Measurements from ENCODE around the gene CALCOCO1.

Gene CALCOCO1

DNA sequence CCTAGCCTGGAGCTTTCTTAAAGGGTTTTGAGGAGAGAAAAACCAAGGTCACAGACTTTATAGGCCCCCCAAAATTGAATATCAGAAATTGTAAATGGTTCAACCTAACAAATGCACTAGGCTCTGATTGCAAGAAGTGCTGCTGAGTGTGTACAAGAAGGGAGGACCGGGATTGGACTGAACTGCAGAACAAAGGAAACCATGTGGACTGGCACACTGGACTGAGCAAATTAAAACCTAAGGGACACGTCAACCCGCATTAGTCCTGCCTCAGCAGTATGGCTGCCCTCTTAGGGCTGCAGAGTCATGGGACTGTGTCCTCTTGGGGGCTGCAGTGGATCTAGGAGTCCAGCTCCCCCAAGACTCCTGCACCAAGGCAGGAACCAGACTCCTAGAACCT lies 25.4 kb upstream of the CALCOCO1 start:
- in situ Hi-C loops (cut with MboI; ENCODE audit: low sequenced_read_pairs), result no loop called here

DNA sequence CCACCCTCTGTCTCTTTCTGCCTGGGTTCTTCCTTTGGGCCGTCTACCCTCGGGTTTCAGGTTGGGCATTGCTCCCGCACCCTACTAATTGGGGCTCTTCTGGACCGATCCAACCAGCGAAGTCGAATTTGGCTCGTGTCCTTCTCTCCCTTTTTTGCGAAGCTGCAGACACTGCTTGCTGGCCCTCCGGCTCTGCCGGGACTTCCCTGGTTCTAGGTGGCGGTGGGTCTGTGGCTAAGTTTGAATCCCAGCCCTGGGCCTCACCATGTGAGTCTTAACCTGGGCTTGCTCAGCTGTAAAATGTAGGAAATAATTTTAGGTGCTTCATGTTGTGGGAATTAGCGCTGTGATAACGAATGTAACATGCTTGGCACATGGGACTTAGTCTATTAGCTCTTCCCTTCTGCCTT lies 24.9 kb upstream of the CALCOCO1 start:
- in situ Hi-C loops (cut with MboI; ENCODE audit: low sequenced_read_pairs), result no loop called here

DNA sequence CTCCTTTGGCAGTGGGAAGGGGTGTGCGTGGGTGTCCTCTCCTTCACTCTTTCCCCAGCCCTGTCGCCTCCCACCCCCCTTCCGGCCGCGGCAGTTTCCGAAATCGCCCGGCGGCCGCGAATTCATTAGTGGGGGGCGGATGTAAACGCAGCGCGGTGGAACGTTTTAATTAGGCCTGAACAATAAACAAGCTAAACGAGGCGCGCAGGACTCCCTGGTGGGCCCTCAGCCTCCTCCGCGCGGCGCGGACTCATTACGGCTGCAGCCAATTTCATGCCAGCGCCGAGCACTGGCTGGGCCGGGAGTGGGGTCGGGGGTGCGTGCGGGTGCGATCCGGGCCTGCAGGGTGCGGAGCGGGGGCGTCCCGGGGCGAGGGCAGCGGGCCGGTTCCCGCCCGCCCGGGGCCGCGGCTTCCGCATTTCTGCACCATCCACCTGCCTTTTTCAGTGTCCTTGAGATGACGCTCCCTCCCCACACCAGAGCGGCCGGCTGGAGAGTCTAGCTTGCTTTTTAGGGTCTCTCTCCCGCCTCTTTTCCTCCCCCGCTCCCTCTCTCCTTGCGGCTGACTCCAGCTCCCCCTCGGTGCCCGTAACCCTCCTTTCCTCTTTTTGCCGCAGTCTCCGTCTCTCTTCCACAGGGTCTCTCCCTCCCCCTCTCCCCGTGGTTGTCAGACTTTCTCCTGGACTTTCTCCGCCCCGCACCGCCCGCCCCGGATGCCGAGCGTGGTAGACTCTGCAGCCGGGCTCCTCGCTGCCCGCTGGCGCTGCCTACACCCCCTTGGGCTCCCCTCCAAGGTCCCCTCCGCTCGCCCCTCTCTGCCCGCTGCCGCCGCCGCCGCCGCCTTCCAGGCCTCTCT lies 24.3 kb upstream of the CALCOCO1 start, which contains the start of gene CISTR:
Gene CISTR, minus strand, starts transcription at position 644 of the 856 bp plus-strand sequence.
- in situ Hi-C loops (cut with MboI; ENCODE audit: low sequenced_read_pairs), result no loop called here

DNA sequence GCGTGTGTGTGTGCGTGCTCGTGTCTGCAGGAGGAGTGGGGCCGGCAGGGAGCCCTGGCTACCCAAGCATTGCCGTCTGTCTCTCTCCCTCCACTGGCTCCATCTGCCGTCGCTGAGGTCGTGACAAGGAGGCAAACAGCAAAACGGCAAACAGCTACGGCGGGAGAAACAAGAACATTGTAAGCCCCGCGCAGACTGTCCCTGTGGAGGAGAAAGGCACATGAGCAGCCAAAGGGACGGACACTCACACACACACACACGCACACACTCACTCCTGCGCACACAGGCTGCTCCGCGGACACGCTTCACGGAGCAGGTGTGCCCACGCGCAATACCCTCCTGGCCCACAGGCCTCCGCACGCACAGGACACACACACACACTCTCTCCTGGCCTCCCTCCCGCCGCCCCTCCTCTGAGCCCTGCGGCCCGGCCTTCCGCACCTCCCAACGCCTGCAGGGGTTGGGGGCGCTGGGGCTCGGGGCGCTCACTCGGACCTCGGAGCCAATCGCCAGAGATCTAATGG lies 23.6 kb upstream of the CALCOCO1 start:
- in situ Hi-C loops (cut with MboI; ENCODE audit: low sequenced_read_pairs), result no loop called here

DNA sequence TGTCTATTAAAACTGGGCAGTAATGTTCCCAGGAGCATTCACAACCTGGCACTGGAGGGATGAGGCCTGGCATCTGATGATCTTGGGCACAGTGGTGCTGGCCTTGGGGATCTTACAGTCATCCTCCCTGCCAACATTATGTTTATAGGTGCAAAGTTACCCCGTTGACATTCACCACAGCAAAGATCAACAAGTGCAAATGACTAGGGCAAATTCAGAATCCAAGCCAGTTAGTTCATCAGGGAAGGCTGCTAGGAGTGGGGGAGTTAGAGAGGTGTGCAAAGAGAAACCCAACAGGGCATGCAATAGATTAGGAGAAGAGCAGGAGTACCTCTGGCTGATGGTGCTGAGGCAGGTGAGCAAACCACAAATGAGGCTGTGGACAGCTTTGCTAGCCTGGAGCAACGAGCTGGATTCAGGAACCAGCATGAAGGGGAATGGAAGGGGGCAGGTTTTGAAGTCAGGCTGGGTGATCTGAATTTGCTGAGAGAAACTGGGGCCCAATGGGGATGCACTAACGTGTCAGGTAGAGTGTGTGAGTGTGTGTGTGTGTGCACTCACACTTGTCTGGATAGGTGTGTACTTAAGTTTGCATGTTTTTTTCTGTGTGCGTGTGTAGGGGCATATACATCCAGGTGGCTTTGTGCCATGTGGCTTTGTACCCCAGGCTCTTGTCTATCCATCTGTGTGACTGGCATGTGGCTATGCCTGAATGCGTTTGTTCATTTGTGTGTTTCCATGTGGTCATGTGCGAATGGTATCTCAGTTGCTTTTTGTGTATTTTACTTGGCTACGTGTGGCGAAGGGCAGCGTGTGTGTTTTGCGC lies 22.9 kb upstream of the CALCOCO1 start:
- in situ Hi-C loops (cut with MboI; ENCODE audit: low sequenced_read_pairs), result no loop called here

DNA sequence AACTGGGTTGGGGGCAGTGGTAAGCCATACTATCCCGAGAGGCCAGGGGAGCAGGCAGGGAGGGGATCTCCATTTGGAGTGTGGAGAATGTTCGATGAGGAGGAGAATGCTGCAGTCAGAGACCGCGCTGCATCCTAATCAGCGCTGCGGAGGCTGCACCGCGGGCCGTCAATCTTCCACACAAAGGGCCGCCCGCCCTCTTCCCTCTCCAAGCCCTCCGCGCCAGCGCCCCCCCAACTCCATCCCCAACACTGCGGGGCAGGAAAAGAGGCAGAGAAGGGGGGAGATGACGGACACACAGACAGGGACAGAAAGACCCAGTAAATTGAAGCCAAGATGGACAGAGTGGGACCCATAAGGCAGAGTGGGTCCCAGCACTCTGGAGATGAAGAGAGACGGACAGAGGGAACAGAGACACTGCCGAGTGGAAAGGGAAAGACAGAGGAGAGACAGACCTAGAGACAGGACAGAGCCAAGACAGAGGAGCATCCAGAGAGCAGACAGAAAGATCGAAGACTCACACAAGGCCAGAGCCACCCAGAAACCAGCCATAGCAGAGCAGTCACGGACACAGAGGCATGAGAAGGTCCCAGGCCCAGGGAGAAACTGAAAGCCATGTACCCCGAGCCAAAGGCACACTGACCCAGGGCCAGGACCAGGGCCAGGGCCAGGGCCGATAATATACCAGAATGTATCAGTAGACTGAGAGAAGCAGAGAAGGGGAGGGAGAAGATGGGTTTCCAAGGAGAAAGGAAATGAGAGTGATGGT lies 21.0 kb upstream of the CALCOCO1 start:
- in situ Hi-C loops (cut with MboI; ENCODE audit: low sequenced_read_pairs), result no loop called here

DNA sequence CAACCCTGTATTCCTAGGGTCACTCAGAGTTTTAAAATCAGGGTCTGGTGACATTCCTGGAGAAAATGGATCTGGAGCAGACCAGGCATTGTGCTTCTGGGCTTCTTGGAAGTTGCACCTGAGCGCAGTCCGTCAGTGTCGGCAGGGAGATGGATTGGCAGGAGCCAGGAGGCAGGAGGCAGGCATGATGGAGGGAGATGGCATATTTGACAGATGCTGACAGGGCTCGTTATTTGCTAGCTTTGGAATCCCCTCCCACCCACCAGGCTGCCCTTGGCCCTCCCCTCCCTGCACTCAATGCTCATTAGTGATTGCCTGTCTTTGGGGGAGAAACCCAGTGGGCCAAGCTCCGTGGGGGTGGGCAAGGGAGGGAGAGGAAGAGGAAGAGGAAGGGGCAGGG lies 19.8 kb upstream of the CALCOCO1 start:
- in situ Hi-C loops (cut with MboI; ENCODE audit: low sequenced_read_pairs), result no loop called here

DNA sequence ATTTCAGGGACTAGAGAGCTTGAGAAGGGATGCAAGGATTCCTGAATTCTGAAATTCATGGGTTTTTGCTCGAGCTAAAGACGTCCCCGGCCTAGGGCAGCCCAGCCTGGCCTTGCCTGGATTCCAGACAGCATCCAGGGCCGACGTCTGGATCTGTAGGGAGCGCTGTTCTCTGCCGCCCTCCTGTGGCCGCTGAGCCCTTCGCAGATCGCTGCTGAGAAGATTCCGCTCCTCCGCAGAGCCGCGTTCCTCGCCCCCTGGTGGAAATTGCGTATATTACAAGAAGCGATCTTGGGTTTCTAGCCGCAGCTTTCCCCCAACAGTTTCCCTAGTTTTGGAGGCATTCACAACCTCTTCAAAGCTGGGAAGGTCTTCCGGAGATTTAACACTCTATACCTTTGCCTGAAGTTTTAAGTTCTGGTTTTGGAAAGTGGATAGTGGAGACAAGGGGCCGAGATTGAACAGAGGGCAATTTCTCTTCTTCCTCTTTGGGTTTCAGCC lies 19.4 kb upstream of the CALCOCO1 start:
- in situ Hi-C loops (cut with MboI; ENCODE audit: low sequenced_read_pairs), result no loop called here

DNA sequence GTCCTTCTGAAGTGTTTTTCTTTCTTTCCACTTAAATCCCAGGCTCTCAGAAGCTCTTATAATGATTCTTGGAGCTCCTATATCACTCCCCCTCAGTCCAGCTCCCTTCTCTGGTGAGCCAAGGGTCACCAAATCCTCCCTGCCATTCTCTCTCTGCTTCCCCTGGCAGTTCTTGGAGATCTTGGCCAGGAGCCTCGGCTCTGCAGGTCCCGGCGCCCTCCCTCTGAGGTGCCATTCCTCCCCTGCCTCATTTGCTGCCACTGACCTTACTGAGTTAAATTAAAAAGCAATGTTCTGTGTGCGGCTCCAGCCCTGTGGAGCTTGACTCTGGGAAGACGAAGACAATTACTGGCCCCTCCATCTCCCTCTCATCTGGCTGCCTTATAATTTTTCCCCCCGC lies 17.5 kb upstream of the CALCOCO1 start:
- in situ Hi-C loops (cut with MboI; ENCODE audit: low sequenced_read_pairs), result no loop called here

DNA sequence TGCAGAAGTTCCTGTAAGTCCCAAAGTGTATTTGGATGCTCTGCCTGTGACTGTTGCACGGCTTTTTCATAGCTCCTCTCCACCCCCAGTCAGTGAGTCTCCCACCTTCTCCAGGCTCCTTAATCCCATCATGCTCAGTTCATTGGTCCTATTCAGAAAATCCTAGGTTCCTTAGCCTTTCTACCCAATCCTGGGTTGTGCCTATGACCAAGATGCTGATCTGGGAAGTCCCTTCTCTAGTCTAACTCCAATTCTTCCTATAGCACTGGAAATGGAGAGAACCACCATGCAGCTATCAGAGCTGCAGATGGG lies 16.8 kb upstream of the CALCOCO1 start:
- in situ Hi-C loops (cut with MboI; ENCODE audit: low sequenced_read_pairs), result no loop called here

DNA sequence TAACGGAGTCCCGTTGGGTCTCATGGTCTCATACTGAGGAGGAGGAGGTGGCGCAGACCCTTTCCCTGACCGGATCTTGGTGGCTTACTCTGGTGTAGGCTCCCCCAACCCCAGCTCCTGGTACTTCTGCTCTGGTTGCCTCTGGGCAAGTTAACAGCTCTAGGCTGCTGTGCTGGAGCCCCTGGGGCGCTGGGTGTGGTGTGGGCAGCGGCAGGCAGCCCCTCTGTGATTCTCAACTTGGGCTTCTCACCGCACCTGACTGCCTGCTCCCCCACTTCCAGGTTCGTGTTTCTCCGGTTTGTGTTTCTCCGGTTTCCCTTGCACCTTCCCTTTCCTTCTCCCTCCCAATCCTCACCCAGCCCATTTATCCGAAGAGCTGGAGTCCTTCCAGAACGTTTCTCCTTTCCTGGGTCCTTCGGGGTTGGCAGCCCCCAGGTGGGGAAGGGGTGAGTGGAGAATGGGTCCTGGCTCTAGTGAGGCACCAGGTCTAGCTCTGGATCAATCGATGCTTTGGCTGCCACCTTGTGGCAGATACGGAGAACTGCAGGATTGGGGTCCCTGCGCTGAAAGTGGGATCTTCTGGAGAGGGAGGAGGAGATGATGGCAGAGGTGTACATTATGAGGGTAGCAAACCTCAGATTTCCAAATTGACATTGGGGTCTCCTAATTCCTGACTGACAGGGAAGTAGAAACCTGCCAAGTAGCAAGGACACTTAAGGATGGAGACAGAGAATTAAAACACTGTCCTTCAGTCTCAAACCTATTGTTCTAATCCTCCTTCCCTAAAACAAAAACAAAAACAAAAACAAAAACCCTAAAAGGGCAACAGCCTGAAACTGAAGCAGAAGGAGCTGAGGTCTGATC lies 16.2 kb upstream of the CALCOCO1 start:
- in situ Hi-C loops (cut with MboI; ENCODE audit: low sequenced_read_pairs), result no loop called here

DNA sequence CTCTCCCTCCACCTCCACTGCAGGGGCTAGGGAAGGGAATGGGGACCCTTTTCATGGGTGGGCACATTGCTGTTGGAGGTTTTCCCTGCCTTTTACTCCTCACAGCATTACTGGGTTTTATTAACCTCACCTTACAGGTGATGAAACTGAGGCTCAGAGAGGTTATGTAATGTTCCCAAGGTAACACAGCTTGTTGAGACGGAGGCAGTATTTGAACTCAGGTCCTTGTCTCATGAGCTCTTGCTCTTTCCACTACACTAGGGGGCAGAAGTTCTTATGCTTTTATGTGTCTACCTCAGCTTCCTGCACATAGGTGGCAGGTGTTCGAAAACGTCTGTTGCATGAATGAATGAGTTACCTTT lies 12.9 kb upstream of the CALCOCO1 start:
- in situ Hi-C loops (cut with MboI; ENCODE audit: low sequenced_read_pairs), result no loop called here

DNA sequence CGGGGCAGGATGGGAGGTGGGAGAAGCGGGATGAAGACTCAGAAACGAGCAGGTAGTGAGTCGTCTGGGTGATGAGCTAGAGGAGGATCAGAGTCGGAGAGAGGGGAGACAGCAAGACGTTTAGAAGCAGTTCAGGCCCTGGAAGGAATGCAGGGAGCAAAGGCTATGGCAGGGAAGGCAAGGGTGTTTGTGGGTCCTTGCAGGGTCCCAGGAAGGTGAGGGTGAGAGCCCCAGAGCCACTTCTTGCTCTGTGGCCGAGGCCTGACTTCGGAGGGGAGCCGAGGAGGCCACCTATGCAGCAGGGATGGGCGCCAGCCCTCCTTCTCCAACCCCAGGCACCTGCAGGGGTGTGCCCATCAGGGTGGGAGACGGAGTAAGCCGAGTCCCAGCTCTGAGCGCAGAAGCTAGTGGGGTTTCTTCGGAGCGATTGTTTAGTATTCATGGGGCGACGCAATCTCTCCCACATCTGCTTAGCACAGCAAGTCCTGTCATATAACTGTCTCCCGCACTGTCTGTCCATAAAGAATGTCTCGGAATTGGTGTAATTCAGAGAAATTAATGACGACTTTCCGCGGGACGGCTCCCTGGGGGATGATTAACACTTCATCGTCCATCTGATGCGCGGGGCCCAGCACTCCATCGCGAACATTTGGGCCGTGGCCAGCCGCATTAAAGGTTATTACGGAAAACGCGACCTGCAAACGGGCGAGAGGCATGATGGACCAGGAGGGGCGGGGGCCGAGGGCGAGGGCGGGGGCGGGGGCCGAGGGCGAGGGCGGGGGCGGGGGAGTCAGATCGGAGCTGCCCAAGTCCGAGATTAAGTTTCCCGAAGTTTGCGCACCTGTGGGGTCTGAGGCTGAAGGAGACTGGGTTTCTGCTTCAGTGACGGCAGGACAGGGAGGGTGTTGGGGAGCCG lies 12.2 kb upstream of the CALCOCO1 start:
- in situ Hi-C loops (cut with MboI; ENCODE audit: low sequenced_read_pairs), result no loop called here

DNA sequence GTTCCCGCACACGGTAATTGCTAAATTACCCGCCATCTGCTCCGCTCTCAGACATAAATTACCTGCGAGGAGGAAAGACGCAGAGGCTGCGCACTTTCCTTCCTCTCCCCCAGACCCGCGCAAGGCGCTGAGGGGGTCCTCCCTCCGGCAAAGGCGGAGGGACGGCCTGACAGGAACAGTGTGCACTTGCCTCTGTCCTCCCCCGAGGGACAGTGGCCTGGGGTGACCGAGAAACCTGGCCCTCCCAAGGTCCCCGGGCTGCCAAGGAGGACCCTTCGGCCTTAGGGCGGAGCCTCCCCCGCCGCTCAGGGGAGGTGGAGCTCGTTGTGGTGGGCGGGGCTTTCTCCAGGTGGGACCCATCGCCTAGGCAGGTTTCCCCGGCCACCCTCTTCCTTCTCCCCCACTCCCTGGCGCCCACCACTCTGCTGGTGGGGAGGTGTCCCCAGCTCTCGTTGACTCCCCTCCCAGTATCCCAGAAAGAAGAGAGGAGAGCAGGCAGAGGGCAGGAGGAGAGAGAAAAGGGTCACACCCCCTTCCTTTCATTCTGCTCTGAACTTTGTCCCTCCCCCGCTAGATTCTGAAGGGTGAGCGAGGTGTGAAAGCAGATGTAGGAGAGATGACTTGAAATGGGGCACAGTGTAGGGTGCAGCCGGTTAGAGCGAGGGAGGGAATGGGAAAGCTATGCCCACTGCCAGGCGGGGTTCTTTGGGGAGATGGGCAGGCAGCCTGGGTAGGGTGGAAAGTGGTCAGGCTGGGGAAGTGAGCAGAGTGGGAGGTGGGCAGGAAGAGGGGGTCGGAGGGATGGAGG lies 11.4 kb upstream of the CALCOCO1 start:
- in situ Hi-C loops (cut with MboI; ENCODE audit: low sequenced_read_pairs), result no loop called here

DNA sequence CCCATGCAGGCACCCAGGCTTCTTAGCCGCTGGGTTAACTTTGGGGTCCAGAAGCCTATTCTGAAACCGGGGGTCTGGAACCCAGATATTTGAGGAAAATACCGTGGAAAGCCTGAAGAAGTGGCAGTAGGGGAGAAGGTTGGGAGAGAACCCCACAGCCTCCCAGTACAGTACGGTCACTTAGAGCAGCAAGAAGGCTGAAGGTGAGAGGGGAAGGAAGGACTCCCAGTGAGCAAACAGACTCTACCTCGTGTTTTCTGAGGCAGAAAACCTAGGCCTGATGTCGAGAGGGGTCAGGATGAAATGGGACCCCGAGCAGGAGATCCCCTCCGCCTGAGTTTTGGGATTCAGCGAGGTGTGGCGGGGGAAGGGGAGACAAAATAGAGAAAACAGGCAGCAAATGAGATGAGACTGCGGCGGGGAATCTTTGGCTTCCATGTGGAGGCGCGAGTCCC lies 10.7 kb upstream of the CALCOCO1 start:
- in situ Hi-C loops (cut with MboI; ENCODE audit: low sequenced_read_pairs), result no loop called here

DNA sequence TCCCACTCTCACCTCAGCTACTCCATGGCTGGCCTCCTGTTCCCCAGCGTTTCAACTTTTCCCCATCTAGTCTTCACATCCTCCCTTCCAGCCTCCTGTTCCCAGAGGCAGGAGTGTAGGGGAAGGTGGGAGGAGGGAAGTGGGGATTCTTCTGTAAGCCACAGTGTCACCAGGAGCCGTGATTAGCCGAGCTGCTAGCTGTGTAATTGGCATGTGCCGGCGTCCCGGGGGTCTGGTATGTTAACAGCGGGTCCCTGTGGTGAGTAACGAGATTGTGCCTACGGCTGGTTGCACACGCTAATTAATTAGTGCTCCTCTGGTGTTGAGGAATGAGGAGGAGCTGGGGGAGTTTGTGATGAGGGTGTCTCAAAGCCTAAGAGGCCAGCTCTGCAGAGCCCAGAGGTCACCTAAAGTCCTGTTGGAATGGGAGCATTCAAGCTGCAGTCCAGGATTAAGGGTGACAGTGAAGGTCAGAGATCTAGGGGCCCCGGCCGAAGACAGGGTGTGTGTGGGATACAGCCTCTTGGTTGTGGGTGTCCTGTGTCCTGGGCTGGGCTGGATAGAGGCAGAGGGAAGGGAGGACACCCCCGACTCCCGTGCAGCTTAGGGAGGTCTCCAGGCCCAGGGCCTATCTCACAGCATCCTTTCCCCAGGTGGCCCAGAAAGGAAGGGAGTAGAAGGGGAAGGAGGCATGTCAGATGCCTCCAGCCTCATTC lies 10.0 kb upstream of the CALCOCO1 start:
- in situ Hi-C loops (cut with MboI; ENCODE audit: low sequenced_read_pairs), result no loop called here

DNA sequence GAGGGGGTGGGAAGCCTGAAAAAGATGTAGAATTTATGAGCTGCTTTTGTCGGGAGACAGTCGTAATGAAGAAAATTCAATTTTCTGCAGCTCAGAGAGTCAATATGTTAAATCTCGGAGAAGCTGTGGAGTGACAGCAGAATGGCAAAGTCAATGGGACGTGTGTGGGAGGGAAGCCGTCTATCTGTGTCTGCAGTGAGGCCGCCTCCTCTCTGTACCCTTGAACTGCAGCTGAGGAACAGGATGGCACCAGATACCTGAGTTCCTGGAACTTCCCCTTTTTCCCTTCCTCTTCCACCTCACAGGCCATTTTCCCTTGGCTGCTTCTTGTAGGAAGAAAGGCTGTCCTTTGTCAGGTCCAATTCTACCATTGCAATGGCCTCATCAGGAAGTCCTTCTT lies 9.3 kb upstream of the CALCOCO1 start:
- in situ Hi-C loops (cut with MboI; ENCODE audit: low sequenced_read_pairs), result no loop called here

DNA sequence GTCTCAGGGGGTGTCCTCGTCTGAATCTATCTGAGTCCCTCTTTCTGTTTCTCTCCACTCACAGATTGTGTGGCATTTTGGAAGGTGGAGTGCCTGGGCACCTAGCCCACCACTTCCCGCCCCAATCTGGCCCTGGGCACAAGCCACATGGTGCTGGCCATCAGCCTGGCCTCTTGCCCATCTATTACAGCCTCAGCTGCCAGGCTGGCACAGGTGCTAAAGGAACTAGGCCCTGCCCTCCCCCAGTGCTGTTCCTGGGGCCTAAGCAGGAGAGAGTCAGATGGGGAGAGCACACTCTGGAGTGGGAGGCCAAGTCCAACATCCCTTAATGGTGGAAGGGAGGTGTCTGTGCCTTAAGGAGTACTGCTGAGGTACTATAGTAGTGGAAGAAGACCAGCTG lies 8.3 kb upstream of the CALCOCO1 start:
- in situ Hi-C loops (cut with MboI; ENCODE audit: low sequenced_read_pairs), result no loop called here

Data from hTERT RPE-1 (cell line).